Uterus (tissue), 4 donors: Measurements from ENCODE around the gene RPL27A. TPM values are rescaled to one million over a fixed set of nuclear protein-coding genes. Genes with fewer than 3 reads are reported as not detected.

Experiments used
- DNase-seq, 2 donors: peaks; one replicate each; pipeline ENCODE4 v3.0.0-alpha.2; 2019 to 2020
- H3K27ac ChIP-seq, 2 donors: fragments of 200-600 bp; sonication (generic); 1 replicate in 1 of 2; 2 replicates in 1 of 2; pipeline ENCODE4 v1.5.1; 2016 to 2018
- H3K27me3 ChIP-seq, 2 donors: fragments of 200-600 bp; sonication (generic); one replicate each; pipeline ENCODE4 v1.5.1; 2018 to 2019; ENCODE audit warnings: control low read depth in 1 of 2
- H3K36me3 ChIP-seq, 2 donors: fragments of 200-600 bp; sonication (generic); one replicate each; pipeline ENCODE4 v1.5.1; 2019; ENCODE audit warnings: control low read depth in 1 of 2
- H3K4me1 ChIP-seq, 2 donors: fragments of 200-600 bp; sonication (generic); one replicate each; pipeline ENCODE4 v1.5.1; 2018 to 2019; ENCODE audit warnings: control low read depth in 1 of 2
- H3K4me3 ChIP-seq, 2 donors: fragments of 200-600 bp; sonication (generic); 1 replicate in 1 of 2; 2 replicates in 1 of 2; pipeline ENCODE4 v1.5.1; 2018 to 2019; ENCODE audit warnings: mild to moderate bottlenecking in 1 of 2
- H3K9me3 ChIP-seq, 2 donors: fragments of 200-600 bp; sonication (generic); one replicate each; pipeline ENCODE4 v1.5.1; 2019; ENCODE audit warnings: control low read depth in 1 of 2
- POLR2A ChIP-seq, 2 donors: fragments of 450-650 bp; IDR thresholded peaks; one replicate each; pipeline ENCODE4 v1.6.1; 2016; ENCODE audit warnings: antibody characterized with exemption in 2 of 2, mild to moderate bottlenecking in 1 of 2, moderate library complexity in 1 of 2
- intact Hi-C: fragments of 100-400 bp; cut with DNase I; formaldehyde crosslinking; loops from one replicate; pipeline ENCODE4 v1.15.1; 2023; ENCODE audit warnings: low total_unique reads
- total RNA-seq, 4 donors: library from RNA; depleted of rRNA in 3 of 4; stranded (reverse); fragments of >200 nt in 3 of 4; gene quantifications; one replicate each; pipeline versions ENCODE4 v1.1.0 to v1.2.4, GENCODE V29; 2014 to 2023
- TF ChIP-seq, protein P1 (sequence below), 4 experiments: fragments of 200-600 bp in 2 of 4; fragments of 450-650 bp in 2 of 4; sonication (generic) in 2 of 4; IDR thresholded peaks; one replicate each; pipeline ENCODE4 v1.5.1; 2016 to 2019; ENCODE audit warnings: antibody characterized with exemption in 4 of 4, mild to moderate bottlenecking in 2 of 4, moderate library complexity in 1 of 4
- donor health status: DM: yes; HTN: yes; CAD: no.

The RPL27A gene
- total RNA-seq, 4 donors from 2014 or later, result 505 to 3,151 (median 1,895) TPM

DNA sequence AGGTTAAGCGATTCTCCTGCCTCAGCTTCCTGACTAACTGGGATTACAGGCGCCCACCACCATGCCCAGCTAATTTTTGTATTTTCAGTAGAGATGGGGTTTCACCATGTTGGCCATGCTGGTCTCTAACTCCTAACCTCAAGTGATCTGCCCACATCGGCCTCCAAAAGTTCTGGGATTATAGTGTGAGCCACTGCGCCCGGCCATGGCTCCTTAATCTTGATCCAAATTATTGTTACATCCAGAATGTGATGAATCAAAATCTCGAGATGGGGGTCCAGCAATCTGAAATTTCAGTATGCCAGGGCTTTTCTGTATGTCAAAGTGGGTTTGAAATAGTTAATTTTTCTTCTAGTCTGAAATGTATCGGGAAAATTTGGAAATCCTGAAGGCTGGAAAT, 3.7 kb downstream of the RPL27A start:
- no peaks in the 10 kb centered on the region for H3K27me3 ChIP-seq
- no peak overlapping the region for H3K4me3 ChIP-seq
- H3K9me3 ChIP-seq, result no peaks in the 10 kb centered on the region
- TF ChIP-seq, protein P1, sequence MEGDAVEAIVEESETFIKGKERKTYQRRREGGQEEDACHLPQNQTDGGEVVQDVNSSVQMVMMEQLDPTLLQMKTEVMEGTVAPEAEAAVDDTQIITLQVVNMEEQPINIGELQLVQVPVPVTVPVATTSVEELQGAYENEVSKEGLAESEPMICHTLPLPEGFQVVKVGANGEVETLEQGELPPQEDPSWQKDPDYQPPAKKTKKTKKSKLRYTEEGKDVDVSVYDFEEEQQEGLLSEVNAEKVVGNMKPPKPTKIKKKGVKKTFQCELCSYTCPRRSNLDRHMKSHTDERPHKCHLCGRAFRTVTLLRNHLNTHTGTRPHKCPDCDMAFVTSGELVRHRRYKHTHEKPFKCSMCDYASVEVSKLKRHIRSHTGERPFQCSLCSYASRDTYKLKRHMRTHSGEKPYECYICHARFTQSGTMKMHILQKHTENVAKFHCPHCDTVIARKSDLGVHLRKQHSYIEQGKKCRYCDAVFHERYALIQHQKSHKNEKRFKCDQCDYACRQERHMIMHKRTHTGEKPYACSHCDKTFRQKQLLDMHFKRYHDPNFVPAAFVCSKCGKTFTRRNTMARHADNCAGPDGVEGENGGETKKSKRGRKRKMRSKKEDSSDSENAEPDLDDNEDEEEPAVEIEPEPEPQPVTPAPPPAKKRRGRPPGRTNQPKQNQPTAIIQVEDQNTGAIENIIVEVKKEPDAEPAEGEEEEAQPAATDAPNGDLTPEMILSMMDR (IDR thresholded peaks at IDR 0.05), result no peak
- no peak for TF ChIP-seq POLR2A (IDR thresholded peaks at IDR 0.05)
- DNase-seq, result no peak
- peaks cover 0 to 18% of the 10 kb centered on the region in 2 donors for H3K4me1 ChIP-seq
- no peak overlapping the region for H3K27ac ChIP-seq
- intact Hi-C loops, result loop anchor here (10.0 kb wide), 1 partner anchor 128 kb away; a partner anchor contains a TSS
- no peaks in the 10 kb centered on the region for H3K36me3 ChIP-seq

- no peaks in the 10 kb centered on the region for H3K27me3 ChIP-seq
- no peaks in the 10 kb centered on the region for H3K9me3 ChIP-seq
- intact Hi-C loops, result loop anchor here (10.0 kb wide), 1 partner anchor 126 kb away; a partner anchor contains a TSS
- peak; percentile 94 to 96 for DNase-seq
- peak overlapping the region; percentile 78 to 84 for H3K27ac ChIP-seq
- H3K36me3 ChIP-seq, result no peaks in the 10 kb centered on the region
- H3K4me1 ChIP-seq, result peaks cover 0 to 19% of the 10 kb centered on the region in 2 donors
- peak in 1 of 2 donors; percentile 53 for TF ChIP-seq POLR2A (IDR thresholded peaks at IDR 0.05)
- TF ChIP-seq, protein P1 (IDR thresholded peaks at IDR 0.05), result peak in 3 of 4 experiments; percentile 25 to 44 (median 32)
- H3K4me3 ChIP-seq, result peak overlapping the region; percentile 47 to 53
These were observed 6.1 kb downstream of the RPL27A start for GRCh38 chr11:8688414-8689362.

- DNase-seq, result no peak
- no peaks in the 10 kb centered on the region for H3K27me3 ChIP-seq
- no peaks in the 10 kb centered on the region for H3K9me3 ChIP-seq
- intact Hi-C loops, result loop anchor here (10.0 kb wide), 1 partner anchor 125 kb away; a partner anchor contains a TSS
- H3K4me3 ChIP-seq, result no peak overlapping the region
- H3K27ac ChIP-seq, result peak overlapping the region; percentile 78 to 84
- no peaks in the 10 kb centered on the region for H3K36me3 ChIP-seq
- TF ChIP-seq, protein P1 (IDR thresholded peaks at IDR 0.05), result no peak
- TF ChIP-seq POLR2A (IDR thresholded peaks at IDR 0.05), result no peak
- peaks cover 0 to 11% of the 10 kb centered on the region in 2 donors for H3K4me1 ChIP-seq
These were observed 7.2 kb downstream of the RPL27A start for GRCh38 chr11:8689726-8690255.

DNA sequence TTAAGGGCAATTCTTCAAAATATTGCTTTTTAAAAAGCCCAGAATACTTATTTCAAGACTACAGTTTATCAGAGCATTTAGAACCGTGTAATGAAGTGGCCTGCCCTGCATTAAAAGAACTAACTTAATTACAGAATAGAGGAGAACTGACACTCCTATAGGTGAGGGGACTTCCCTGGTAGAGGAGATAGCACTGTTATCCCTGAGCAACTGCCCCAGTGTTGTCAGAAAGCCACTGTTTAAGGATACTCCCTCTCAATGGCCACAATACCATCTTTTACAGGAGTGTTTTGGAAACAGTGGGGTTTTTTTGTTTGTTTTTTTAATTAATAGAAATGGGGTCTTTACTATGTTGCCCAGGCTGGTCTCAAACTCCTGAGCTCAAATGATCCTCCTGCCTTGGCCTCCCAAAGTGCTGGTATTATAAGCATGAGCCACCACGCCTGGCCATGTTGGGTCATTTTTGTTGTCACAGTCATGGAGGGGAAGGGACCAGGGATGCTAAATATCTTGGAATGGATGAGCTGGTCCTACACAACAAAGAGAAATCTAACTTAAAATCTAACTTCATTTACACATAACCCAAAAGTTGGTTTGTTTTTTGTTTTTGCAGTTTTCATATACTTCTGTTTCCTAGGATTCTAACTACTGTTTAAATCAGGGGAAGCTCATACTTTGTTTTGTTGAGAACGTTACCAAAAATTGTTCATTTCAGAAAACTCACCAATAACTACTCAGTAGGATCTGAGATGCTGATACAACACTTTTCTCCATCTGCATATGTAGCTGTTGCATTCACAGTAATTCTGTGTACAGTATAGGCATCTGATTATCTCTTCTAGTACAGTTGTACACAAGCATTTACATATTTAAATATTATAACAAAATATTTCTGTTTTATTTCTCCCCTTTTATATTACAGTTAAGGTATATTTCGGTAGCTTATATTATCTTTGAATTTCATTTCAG, 8.1 kb downstream of the RPL27A start:
- no peak overlapping the region for H3K4me3 ChIP-seq
- TF ChIP-seq, protein P1 (IDR thresholded peaks at IDR 0.05), result no peak
- TF ChIP-seq POLR2A (IDR thresholded peaks at IDR 0.05), result no peak
- H3K27ac ChIP-seq, result no peak overlapping the region
- H3K36me3 ChIP-seq, result no peaks in the 10 kb centered on the region
- no peaks in the 10 kb centered on the region for H3K27me3 ChIP-seq
- DNase-seq, result no peak
- intact Hi-C loops, result no loop called here
- H3K4me1 ChIP-seq, result peaks cover 0 to 11% of the 10 kb centered on the region in 2 donors
- no peaks in the 10 kb centered on the region for H3K9me3 ChIP-seq
